HG02885 (cell line): ENCODE measurements around the gene ZNF346.

Experiments used
- ATAC-seq: cut with Tn5 transposase; IDR thresholded peaks from one replicate; pipeline ENCODE4 v1.9.1; 2021; ENCODE audit warnings: mild to moderate bottlenecking; ENCODE audit not compliant: unreplicated experiment, poor library complexity

Gene ZNF346

DNA sequence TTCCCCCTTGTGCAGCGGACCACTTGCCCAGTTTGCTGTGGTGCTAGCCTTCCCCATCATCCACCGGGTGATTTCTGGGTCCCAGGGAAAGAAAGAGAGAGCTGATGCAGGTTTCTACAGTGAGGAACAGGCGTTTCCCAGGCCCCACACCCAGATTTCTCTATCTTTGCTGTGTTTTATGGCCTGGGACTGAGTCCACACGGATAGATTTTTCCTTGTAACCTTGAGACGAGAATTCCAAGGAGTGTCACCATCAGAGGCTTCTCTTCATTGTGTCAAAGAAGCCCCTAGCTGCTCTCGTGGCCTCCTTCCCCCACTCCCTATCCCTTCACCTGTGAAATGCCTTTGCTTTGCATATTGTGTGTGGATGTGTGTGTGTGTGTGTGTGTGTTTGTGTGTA lies 43.0 kb downstream of the ZNF346 start:
- ATAC-seq, result no peak

DNA sequence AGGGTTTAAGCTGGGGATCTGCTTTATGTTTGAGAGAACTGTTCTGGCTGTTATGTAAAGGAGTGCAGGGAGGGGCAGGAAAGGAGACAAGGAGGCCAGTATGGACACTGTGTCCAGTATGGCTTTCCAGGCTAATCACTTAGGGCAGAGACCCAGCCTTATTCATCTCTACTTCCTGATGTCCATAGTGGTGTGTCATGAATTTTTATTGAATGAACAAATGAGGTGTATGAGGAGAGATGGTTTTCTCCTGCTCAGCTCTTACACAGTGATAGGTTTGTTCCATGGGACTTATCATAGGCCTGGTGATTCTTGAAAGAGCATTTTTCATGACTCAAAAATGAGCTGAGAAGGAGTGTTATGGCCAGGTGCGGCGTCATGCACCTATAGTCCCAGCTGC lies 43.7 kb downstream of the ZNF346 start:
- no peak for ATAC-seq

GRCh38 chr5:177067503-177067902 lies 45.0 kb downstream of the ZNF346 start:
- no peak for ATAC-seq

DNA sequence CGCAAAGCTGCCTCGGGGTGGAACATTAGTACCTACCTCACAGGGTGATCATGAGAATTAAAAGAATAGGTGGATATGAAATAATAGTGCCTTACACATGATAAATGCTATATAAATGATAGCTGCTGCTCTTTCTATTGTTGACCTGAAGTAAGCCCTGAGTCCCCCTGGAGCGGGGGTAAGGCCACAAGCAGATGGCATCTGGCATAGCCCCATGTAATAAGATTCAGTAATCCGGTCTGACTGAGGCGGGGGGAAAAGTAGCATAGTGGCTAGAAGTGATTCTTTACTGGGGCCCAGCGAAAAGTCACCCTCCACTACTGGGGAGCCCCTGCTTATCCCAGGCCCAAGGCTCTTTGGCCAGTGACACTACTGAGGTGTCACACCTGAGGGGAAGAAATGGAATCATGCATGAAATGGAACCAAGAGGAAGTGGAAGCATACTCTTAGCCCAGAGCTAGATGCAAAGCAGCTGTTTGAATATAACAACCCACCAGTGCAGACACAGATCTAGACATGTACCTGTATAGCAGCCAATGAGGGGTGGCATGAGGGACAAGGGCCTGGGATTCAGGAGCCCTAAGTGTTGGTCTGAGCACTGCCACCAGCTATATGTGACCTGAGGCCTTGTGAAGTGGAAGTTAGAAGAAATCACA lies 48.2 kb downstream of the ZNF346 start:
- no peak for ATAC-seq

DNA sequence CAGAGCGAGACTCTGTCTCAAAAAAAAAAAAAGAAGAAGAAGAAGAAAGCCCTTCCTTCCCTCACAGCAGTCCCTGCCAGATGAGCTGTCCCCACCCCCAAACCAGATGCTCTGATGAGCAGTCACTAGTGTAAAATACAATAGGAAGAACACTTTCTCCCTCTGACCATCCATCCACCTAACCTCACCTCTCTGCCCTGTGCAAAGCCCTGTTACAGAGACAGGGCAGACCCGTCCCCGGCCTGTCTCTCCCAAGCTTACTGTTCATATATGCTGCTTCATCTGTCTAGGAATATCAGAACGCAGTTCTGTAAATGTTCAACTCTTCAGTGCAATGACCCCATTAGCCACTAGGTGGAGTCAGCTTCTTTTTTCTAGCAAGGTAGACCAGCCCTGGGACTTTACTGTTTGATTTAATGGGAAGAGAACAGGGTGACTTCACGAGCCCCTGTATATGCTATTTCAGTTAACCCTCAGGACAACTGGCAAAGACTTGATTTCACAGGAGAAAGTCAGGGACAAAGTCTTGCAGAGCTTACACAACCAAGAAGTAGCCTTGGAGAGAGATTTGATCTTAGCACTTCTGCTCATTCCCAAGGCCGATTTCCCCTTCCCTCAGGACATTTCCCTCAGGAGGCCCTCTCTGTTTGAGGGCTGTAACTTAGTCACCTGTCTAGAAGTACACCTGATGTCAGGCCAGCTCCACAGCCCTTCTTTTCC lies 49.3 kb downstream of the ZNF346 start:
- peak; percentile 64 for ATAC-seq

GRCh38 chr5:177077335-177077734 lies 54.8 kb downstream of the ZNF346 start:
- ATAC-seq, result no peak

- ATAC-seq, result no peak
These were observed 57.1 kb downstream of the ZNF346 start for GRCh38 chr5:177079606-177080005.

DNA sequence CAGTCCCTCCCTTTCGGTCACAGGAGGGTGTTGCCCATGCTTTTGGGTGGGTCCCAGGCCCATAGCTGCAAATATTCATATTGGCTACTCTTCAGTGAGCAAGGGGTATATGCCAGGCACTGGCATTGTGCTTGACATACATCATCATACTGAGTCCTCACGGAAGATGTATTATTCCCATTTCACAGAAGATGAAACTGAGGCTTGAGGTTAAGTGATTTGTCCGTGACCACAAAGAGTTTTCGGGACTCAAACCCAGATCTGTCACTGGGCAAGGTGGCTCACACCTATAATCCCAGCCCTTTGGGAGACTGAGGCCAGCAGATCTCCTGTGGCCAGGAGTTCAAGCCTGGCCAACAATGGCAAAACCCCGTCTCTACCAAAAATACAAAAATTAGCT lies 57.8 kb downstream of the ZNF346 start:
- ATAC-seq, result no peak

DNA sequence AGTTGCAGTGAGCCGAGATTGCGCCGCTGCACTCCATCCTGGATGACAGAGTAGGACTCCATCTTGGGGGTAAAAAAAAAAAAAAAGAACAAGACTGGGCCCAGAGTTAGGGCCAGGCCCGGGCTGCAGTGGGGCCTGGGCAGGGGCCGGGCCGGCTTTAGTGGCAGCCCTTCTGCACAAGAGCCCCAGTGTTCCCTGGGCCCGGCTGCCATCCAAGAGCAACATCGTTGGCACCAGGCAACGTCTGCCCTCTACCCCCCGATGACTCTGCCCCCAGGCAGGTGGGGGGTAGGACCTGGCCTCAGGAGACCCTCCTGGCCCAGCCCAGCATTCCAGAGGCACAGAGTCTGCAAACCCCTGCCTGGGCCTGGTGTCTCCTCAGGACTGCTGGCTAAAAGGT lies 59.4 kb downstream of the ZNF346 start:
- no peak for ATAC-seq

DNA sequence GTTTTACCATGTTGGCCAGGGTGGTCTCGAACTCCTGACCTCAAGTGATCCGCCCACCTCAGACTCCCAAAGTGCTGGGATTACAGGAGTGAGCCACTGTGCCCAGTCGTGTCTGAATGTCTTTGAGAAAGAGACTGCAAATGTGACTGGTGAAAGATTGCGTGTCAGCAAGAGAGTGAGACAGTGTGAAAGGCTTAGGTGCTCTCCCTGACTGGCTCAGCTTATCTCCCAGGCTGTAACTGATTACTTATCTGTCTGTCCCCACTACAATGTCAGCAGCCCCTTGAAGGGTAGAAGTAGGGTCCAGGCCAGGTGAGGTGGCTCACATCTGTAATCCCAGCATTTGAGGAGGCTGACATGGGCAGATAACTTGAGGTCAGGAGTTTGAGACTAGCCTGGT lies 60.9 kb downstream of the ZNF346 start:
- ATAC-seq, result no peak

DNA sequence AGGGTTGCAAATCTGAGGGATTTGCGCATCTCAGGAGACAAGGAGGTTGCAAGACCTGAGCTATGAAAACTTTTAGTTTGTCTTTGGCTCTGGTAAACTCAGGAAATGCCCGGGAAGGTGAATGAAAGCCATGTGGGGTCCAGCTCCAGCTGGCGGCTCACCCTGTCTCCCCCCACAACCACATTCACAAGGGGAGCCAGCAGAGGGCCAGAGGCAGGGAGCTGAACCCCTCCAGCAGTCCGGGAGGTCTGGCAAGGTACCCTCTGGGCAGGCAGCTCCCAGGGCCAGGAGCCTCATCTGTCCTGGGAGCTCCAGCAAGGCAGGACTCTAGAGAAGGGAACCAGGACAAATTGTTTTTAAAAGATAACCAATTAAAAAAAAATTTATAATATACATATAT lies 61.7 kb downstream of the ZNF346 start:
- ATAC-seq, result no peak

- ATAC-seq, result no peak
These were observed 63.6 kb downstream of the ZNF346 start for GRCh38 chr5:177085985-177086653.

DNA sequence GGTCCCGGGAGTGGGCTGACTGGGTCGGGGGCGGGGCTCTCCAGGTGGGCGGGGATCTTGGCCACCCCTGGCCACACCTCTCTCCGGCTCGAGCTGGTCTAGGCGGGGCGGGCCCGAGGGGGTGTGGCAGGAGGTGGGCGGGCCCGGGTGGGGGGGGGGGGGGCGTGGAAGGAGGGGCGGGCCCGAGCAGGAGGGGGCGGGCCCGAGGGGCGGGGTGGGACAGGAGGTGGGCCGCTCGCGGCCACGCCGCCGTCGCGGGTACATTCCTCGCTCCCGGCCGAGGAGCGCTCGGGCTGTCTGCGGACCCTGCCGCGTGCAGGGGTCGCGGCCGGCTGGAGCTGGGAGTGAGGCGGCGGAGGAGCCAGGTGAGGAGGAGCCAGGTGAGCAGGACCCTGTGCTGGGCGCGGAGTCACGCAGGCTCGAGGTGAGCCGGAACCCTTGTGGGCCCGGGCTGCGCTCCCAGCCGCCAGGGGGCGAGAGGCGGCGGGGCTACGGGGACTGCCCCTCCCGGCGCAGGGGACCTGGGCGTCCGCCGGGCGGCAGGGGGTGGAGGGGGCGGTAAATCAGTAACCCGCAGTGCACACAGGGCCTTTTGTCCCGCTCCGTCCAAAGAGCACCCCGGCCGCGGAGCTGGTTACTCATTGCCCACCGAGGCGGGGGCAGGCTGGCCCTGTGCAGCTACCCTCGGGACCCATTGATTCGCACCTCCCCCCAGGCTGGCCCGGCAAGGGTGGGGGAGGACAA lies 64.3 kb downstream of the ZNF346 start, which contains the start of gene FGFR4:
TSS of gene FGFR4 (plus strand) at position 262 of the 744 bp plus-strand sequence. CDS start 2,688 bp downstream, outside the sequence.
- peak; percentile 56 for ATAC-seq

- no peak for ATAC-seq
These were observed 65.0 kb downstream of the ZNF346 start for GRCh38 chr5:177087398-177088005.

DNA sequence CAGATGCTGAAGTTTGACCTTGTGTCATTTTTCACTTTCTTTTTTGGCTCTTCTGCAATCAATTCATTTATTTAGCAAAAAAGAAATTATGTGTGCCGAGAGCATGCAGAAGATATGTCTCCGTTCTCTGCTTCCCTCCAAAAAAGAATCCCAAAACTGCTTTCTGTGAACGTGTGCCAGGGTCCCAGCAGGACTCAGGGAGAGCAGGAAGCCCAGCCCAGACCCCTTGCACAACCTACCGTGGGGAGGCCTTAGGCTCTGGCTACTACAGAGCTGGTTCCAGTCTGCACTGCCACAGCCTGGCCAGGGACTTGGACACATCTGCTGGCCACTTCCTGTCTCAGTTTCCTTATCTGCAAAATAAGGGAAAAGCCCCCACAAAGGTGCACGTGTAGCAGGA lies 66.6 kb downstream of the ZNF346 start:
- ATAC-seq, result no peak

DNA sequence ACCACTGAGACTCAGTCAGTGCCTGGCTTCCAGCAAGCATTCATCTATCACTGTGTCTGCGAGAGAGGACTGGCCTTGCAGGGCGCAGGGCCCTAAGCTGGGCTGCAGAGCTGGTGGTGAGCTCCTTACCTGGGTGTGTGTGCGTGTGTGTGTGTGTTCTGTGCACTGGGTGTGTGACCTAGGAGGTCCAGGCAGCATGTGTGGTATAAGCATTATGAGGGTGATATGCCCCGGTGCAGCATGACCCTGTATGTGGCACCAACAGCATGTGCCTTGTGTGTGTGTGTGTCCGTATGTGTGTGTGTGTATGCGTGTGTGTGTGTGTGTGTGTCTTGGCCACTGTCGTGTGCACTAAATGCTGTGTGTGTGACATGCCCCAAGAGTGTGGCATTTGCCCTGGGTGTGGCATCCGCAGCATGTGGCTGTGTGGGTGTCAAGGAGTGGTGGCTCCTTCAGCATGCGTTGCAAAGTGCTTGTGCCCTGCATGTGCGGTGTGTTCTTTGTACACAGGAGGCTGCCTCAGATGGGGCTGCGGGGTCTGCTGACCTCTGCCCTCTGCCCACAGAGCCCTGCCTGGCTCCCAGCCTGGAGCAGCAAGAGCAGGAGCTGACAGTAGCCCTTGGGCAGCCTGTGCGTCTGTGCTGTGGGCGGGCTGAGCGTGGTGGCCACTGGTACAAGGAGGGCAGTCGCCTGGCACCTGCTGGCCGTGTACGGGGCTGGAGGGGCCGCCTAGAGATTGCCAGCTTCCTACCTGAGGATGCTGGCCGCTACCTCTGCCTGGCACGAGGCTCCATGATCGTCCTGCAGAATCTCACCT lies 67.5 kb downstream of the ZNF346 start:
- no peak for ATAC-seq

GRCh38 chr5:177090813-177091212 lies 68.3 kb downstream of the ZNF346 start:
- ATAC-seq, result no peak

- no peak for ATAC-seq
These were observed 68.7 kb downstream of the ZNF346 start for GRCh38 chr5:177091232-177091631.
